ENCODE data around the gene MX2. TPM values are rescaled to one million over a fixed set of nuclear protein-coding genes. Genes with fewer than 3 reads are reported as not detected.
A peak's percentile ranks its signal among the peaks of the same experiment; 100 is the strongest.
"Not testable (repeated sequence)": the region's sequence is repeated elsewhere in the genome, so short reads cannot be mapped to it uniquely, and the experiment has no call there.

The MX2 gene
- total RNA-seq (2014; rRNA removed) (0.15 and 0.46 TPM in 2 replicates), Bru-seq, nascent RNA (percentile 45 among the genes with signal in this experiment), BruChase-seq, experiment 1, labeled RNA remaining after a 6-hour chase (percentile 51 among the genes with signal in this experiment), BruChase-seq, experiment 2, labeled RNA remaining after a 2-hour chase (percentile 69 among the genes with signal in this experiment)
- long read RNA-seq, transcript MX2-201 (14 exons, 3,042 nt) = major isoform, 26 of 57 reads
- long read RNA-seq, partial matches to known transcripts = 16 of 57 reads
- long read RNA-seq, other reads (novel, unspliced or antisense) = 14 of 57 reads

DNA sequence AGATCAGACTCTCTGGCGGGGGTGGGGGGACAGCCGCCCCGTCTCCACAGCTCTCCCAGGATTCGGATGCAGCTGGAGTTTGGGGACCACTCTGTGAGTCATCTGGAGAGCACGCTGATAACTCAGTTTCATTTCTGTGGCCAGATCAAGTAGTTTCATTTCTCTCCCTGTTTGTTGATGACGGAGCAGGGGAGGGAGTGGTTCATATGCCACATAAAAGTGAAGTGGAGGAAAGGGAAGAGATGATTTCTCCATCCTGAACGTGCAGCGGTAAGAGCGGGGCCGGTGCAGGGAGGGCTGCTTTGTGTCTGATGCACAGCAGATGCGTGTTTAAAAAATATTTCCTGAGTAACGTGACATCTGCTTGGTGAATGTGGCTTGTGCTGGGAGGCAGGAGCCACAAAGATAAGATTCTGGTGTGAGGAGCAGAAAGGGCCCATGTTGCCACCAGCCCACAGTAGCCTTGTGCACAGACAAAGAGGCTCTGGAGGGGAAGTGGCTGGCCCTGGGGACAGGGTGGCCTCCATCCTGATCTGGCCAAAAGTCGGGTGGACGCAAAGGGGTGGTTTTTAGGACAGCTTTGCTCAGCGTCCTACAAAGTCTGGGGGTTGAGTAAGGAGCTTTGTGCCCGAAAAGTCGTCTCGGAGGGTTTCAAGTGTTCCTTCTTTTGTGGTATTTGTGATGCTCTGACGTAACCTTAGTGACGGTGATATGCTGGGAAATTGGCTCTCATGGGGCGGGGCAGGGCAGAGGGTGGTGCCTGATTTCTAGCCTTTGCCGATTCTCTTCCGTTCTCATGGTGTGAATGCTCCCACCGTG lies at the start of gene MX2:
Gene MX2, plus strand, starts transcription at position 242 of the 819 bp plus-strand sequence. CDS start 14,880 bp downstream, outside the sequence.
- CTCF ChIA-PET = interaction anchor here (2.1 kb wide), 1 partner anchor 79 kb away, joined by 31 read pairs; no protein-coding TSS in a partner anchor
- ATAC-seq = peak; percentile 25
- intact Hi-C loops (cut with micrococcal nuclease) = loop anchor here (5.0 to 10.0 kb wide), 2 partner anchors 93 to 190 kb away; no protein-coding TSS in a partner anchor
- Histone ChIP-seq H3K4me1 (ENCODE audit: insufficient read depth, low read length) (peaks cover 9% of the 10 kb centered on the region), H3F3A (ENCODE audit: low read length, unreplicated experiment) (no peaks in the 10 kb centered on the region), H3K4me3 (ENCODE audit: low read length) (peak within 1 kb of the TSS; percentile 25; the same call in 1 of the 2 replicates), H3K9me3 (ENCODE audit: low read length) (no peaks in the 10 kb centered on the region), H4K20me1 (ENCODE audit: low read length) (no peaks in the 10 kb centered on the region), H3K9me2 (replicated peaks; ENCODE audit: low read length) (no peaks in the 10 kb centered on the region), H2AFZ (ENCODE audit: low read length) (peak within 1 kb of the TSS; percentile 41; the same call in 1 of the 2 replicates), H3K36me3 (ENCODE audit: low read depth, low read length) (no peaks in the 10 kb centered on the region), H3K9ac (ENCODE audit: low read length) (no peak within 1 kb of the TSS), H3K27me3 (ENCODE audit: low read length) (peaks cover 4% of the 10 kb centered on the region), H3K4me2 (ENCODE audit: low read length) (peak within 1 kb of the TSS; percentile 50), H3K79me2 (ENCODE audit: low read length) (no peaks in the 10 kb centered on the region), H3K27ac (ENCODE audit: low read length) (no peak within 1 kb of the TSS)
- TF ChIP-seq CTCF (conservative IDR thresholded peaks at IDR 0.05; ENCODE audit: low read depth, low read length) (no peak), EZH2phosphoT487 (IDR thresholded peaks at IDR 0.05; ENCODE audit: borderline replicate concordance, low read length) (no peak), EZH2 (IDR thresholded peaks at IDR 0.05; ENCODE audit: low read length, unreplicated experiment) (no peak)
- DNase-seq = peak; percentile 48
- POLR2A ChIA-PET (ENCODE audit: unreplicated experiment) = no interaction called here
- BruUV-seq (replicated peaks) = TSS peak; percentile 66

DNA sequence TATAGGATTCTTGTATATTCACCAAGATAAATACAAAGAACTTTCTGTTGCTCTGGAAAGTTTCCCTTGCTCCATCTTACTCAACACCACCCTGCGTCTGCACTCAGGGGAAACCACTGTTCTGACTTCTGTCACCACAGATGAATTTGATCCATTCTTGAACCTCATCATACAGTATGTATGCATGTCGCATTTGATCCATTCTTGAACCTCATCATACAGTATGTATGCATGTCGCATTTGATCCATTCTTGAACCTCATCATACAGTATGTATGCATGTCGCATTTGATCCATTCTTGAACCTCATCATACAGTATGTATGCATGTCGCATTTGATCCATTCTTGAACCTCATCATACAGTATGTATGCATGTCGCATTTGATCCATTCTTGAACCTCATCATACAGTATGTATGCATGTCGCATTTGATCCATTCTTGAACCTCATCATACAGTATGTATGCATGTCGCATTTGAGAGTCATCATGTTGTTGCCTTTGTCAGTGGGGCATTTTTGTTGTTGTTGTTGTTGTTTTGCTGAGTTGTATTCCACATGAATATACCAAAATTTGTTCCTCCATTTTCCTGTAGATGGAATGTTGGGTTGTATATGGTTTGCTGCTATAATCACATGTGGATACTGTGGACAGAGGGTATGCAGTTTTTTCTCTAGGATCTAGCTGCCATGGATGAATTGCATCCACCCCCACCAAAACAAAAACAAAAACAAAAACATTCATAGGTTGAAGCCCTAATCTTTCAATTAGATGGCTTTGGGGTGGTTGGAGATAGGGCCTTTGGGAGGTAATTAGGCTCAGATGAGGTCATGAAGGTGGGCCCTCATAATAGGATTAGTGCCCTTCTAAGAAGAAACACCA lies 48.3 kb upstream of the MX2 start:
- H2AFZ ChIP-seq (ENCODE audit: low read length); DNase-seq; BruUV-seq (replicated peaks); CTCF ChIA-PET; H3K36me3 ChIP-seq (ENCODE audit: low read depth, low read length); intact Hi-C loops (cut with micrococcal nuclease); H3K9me2 ChIP-seq (replicated peaks; ENCODE audit: low read length); H3K27ac ChIP-seq (ENCODE audit: low read length); H3K4me3 ChIP-seq (ENCODE audit: low read length); H3K79me2 ChIP-seq (ENCODE audit: low read length); H3K9me3 ChIP-seq (ENCODE audit: low read length); H3K9ac ChIP-seq (ENCODE audit: low read length); POLR2A ChIA-PET (ENCODE audit: unreplicated experiment); H4K20me1 ChIP-seq (ENCODE audit: low read length); H3K4me1 ChIP-seq (ENCODE audit: insufficient read depth, low read length); ATAC-seq; H3K4me2 ChIP-seq (ENCODE audit: low read length); H3F3A ChIP-seq (ENCODE audit: low read length, unreplicated experiment): not testable (repeated sequence)
- peaks cover 80% of the 10 kb centered on the region for H3K27me3 ChIP-seq (ENCODE audit: low read length)

GRCh38 chr21:41315726-41316125 lies 46.1 kb upstream of the MX2 start:
- intact Hi-C loops (cut with micrococcal nuclease) = no loop called here

More at GRCh38 chr21:41315726-41316125, 46.1 kb upstream of the MX2 start:
- Histone ChIP-seq H4K20me1 (ENCODE audit: low read length) (no peaks in the 10 kb centered on the region), H3K4me1 (ENCODE audit: insufficient read depth, low read length) (no peaks in the 10 kb centered on the region), H3K79me2 (ENCODE audit: low read length) (no peaks in the 10 kb centered on the region), H3F3A (ENCODE audit: low read length, unreplicated experiment) (no peaks in the 10 kb centered on the region), H3K27me3 (ENCODE audit: low read length) (peaks cover 62% of the 10 kb centered on the region), H3K27ac (ENCODE audit: low read length) (no peak overlapping the region), H3K4me2 (ENCODE audit: low read length) (no peak overlapping the region), H3K9ac (ENCODE audit: low read length) (no peak overlapping the region), H3K9me3 (ENCODE audit: low read length) (no peaks in the 10 kb centered on the region), H3K9me2 (replicated peaks; ENCODE audit: low read length) (no peaks in the 10 kb centered on the region), H3K4me3 (ENCODE audit: low read length) (no peak overlapping the region), H3K36me3 (ENCODE audit: low read depth, low read length) (no peaks in the 10 kb centered on the region), H2AFZ (ENCODE audit: low read length) (no peak overlapping the region)
- no peak for DNase-seq
- no peak for TF ChIP-seq CTCF (conservative IDR thresholded peaks at IDR 0.05; ENCODE audit: low read depth, low read length)
- no peak for TF ChIP-seq EZH2phosphoT487 (IDR thresholded peaks at IDR 0.05; ENCODE audit: borderline replicate concordance, low read length)
- no peak for TF ChIP-seq EZH2 (IDR thresholded peaks at IDR 0.05; ENCODE audit: low read length, unreplicated experiment)
- ATAC-seq = no peak
- BruUV-seq (replicated peaks) = no TSS peak
- ChIA-PET POLR2A (ENCODE audit: unreplicated experiment) (no interaction called here), CTCF (no interaction called here)
